ENCODE data around the gene DNAH14. TPM values are rescaled to one million over a fixed set of nuclear protein-coding genes. Genes with fewer than 3 reads are reported as not detected.

Gene DNAH14
- total and polyA plus RNA-seq, 2 of the 13 experiments (the other 11 are each of a cell fraction or from before 2014, with no cell fraction given) = 4.5 to 27.5 TPM

DNA sequence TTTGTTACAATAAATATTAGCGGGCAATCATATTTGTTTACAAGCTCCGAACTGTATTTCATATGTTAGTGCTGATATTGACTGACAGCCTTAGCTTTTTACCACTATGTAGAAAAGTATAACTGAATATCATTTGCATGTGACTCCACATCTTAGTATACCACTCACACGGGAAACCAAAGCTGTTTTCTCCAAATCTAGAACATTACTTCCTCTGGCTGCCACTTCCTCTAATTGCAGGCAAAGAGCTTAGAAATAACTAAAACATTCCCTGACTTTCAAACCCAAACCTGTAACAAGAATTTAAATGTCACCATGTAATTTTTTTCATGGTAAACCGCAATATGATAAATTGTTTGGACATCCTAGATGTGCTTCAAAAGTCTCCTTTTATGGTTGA, 323.7 kb downstream of the DNAH14 start (continued):
- TF ChIP-seq STAG1 (CRISPR knock-in tag; IDR thresholded peaks at IDR 0.05) = peak; percentile 27; the same call in 1 of the 2 replicates
- TF ChIP-seq, protein P1, sequence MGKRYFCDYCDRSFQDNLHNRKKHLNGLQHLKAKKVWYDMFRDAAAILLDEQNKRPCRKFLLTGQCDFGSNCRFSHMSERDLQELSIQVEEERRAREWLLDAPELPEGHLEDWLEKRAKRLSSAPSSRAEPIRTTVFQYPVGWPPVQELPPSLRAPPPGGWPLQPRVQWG (CRISPR knock-in tag; IDR thresholded peaks at IDR 0.05; ENCODE audit: borderline replicate concordance, low read depth) = no peak
- TF ChIP-seq, protein P2, sequence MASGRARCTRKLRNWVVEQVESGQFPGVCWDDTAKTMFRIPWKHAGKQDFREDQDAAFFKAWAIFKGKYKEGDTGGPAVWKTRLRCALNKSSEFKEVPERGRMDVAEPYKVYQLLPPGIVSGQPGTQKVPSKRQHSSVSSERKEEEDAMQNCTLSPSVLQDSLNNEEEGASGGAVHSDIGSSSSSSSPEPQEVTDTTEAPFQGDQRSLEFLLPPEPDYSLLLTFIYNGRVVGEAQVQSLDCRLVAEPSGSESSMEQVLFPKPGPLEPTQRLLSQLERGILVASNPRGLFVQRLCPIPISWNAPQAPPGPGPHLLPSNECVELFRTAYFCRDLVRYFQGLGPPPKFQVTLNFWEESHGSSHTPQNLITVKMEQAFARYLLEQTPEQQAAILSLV (CRISPR knock-in tag; IDR thresholded peaks at IDR 0.05; ENCODE audit: borderline replicate concordance) = no peak

DNA sequence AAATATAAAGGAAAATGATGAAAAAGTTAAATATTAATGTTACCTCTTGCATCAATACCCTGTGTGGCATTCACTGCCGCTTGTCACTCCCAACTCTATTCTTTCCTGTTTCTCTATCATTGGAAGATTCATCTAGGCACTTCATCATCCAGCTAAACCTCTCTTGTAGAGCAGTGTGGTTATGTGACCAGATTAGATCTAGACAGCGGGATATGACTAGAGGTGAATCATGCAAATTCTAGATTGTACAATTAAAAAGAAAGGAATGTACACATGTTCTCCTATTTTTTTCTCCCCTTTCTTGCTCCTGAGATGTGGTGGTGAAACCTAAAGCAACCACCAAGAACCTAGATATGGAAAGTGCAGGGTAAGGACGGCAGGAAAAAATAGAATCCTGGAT, 324.3 kb downstream of the DNAH14 start:
- Histone ChIP-seq H3K9ac (ENCODE audit: insufficient read depth, low read depth, low read length) (no peak overlapping the region), H3K79me2 (ENCODE audit: insufficient read depth, low read length) (no peaks in the 10 kb centered on the region), H3K4me3 (replicated peaks in 1 of 3; ENCODE audit: insufficient read depth in 1 of 3, low read depth in 2 of 3, low read length in 3 of 3) (no peak overlapping the region), H3K4me2 (ENCODE audit: low read depth, low read length) (no peak overlapping the region), H3K27ac (ENCODE audit: extremely low read length, insufficient read depth, low read length) (no peak overlapping the region), H3K27me3 (ENCODE audit: control insufficient read depth in 1 of 2, insufficient read depth in 2 of 2, low read length in 2 of 2) (no peaks in the 10 kb centered on the region), H4K20me1 (ENCODE audit: insufficient read depth, low read length) (no peaks in the 10 kb centered on the region), H3K36me3 (replicated peaks in 1 of 2; ENCODE audit: control insufficient read depth in 1 of 2, insufficient read depth in 2 of 2, low read length in 2 of 2) (no peaks in the 10 kb centered on the region), H2AFZ (ENCODE audit: low read length) (no peak overlapping the region), H3K4me1 (ENCODE audit: insufficient read depth, low read length) (no peaks in the 10 kb centered on the region), H3K9me3 (ENCODE audit: low read length) (no peaks in the 10 kb centered on the region)
- FAIRE-seq (no peak), ATAC-seq (no peak), DNase-seq (ENCODE audit: low spot score) (no peak)
- no TSS peak for BruUV-seq (replicated peaks)
- in situ Hi-C loops (cut with HindIII; ENCODE audit: extremely low pct_ligation_motif_present, low pct_unique_long_range_greater_than_20kb) (no loop called here), intact Hi-C loops (cut with micrococcal nuclease; ENCODE audit: unreplicated experiment) (no loop called here)
- POLR2A ChIA-PET = no interaction called here
- CTCF ChIA-PET (ENCODE audit: low intra/inter-chr PET ratio, low total read pairs) = no interaction called here
- 44% methylated on average over 3 of the region's 3 CpGs for WGBS (ENCODE audit: low lambda C conversion rate)
- TF ChIP-seq KAT7 (CRISPR knock-in tag; IDR thresholded peaks at IDR 0.05; ENCODE audit: borderline replicate concordance) (no peak), ETV5 (CRISPR knock-in tag; IDR thresholded peaks at IDR 0.05; ENCODE audit: borderline replicate concordance) (no peak), LRRFIP1 (CRISPR knock-in tag; conservative IDR thresholded peaks at IDR 0.05) (no peak), RNF219 (CRISPR knock-in tag; IDR thresholded peaks at IDR 0.05) (no peak), RFXAP (CRISPR knock-in tag; IDR thresholded peaks at IDR 0.05; ENCODE audit: borderline replicate concordance) (no peak), ZNF335 (CRISPR knock-in tag; IDR thresholded peaks at IDR 0.05) (no peak), THAP11 (CRISPR knock-in tag; IDR thresholded peaks at IDR 0.05) (no peak), NFIC (IDR thresholded peaks at IDR 0.05; ENCODE audit: low read length) (no peak), KDM5B (CRISPR knock-in tag; IDR thresholded peaks at IDR 0.05; ENCODE audit: borderline replicate concordance) (no peak), ZNF557 (CRISPR knock-in tag; IDR thresholded peaks at IDR 0.05) (no peak), POLR2G (IDR thresholded peaks at IDR 0.05; ENCODE audit: low read depth, low read length) (no peak), FOXA3 (CRISPR knock-in tag; IDR thresholded peaks at IDR 0.05) (no peak)
- TF ChIP-seq, protein P3, sequence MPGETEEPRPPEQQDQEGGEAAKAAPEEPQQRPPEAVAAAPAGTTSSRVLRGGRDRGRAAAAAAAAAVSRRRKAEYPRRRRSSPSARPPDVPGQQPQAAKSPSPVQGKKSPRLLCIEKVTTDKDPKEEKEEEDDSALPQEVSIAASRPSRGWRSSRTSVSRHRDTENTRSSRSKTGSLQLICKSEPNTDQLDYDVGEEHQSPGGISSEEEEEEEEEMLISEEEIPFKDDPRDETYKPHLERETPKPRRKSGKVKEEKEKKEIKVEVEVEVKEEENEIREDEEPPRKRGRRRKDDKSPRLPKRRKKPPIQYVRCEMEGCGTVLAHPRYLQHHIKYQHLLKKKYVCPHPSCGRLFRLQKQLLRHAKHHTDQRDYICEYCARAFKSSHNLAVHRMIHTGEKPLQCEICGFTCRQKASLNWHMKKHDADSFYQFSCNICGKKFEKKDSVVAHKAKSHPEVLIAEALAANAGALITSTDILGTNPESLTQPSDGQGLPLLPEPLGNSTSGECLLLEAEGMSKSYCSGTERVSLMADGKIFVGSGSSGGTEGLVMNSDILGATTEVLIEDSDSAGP (CRISPR knock-in tag; IDR thresholded peaks at IDR 0.05; ENCODE audit: borderline replicate concordance) = no peak
